DOHH2 (cell line): ENCODE data around the gene GNAO1.

Experiments
- H3F3A ChIP-seq: fragments of 200-600 bp; sonication (generic), shearing (Covaris generic); 2 replicates; pipeline ENCODE4 v1.6.0; 2016; ENCODE audit warnings: antibody characterized with exemption, mild to moderate bottlenecking; ENCODE audit not compliant: control insufficient read depth, insufficient read depth
- H3K27ac ChIP-seq: fragments of 200-600 bp; sonication (generic); 2 replicates; pipeline ENCODE4 v1.5.1; 2014; ENCODE audit warnings: low read depth, mild to moderate bottlenecking, low read length, moderate library complexity
- H3K27me3 ChIP-seq: fragments of 200-600 bp; sonication (generic); 2 replicates; pipeline ENCODE4 v1.6.1; 2014; ENCODE audit warnings: mild to moderate bottlenecking, low read length, mixed read lengths; ENCODE audit not compliant: control insufficient read depth
- H3K36me3 ChIP-seq: fragments of 200-600 bp; sonication (generic); 2 replicates; pipeline ENCODE4 v1.6.1; 2014; ENCODE audit warnings: mild to moderate bottlenecking, low read length, moderate library complexity, mixed read lengths; ENCODE audit not compliant: control insufficient read depth
- H3K4me1 ChIP-seq: fragments of 200-600 bp; sonication (generic); 2 replicates; pipeline ENCODE4 v1.6.1; 2014; ENCODE audit warnings: mild to moderate bottlenecking, low read length, mixed read lengths; ENCODE audit not compliant: control insufficient read depth
- H3K4me2 ChIP-seq: fragments of 200-600 bp; sonication (generic); 2 replicates; pipeline ENCODE4 v1.6.0; 2014; ENCODE audit warnings: mild to moderate bottlenecking, low read length, moderate library complexity
- H3K4me3 ChIP-seq: fragments of 200-600 bp; sonication (generic); 2 replicates; pipeline ENCODE4 v1.5.1; 2014; ENCODE audit warnings: mild to moderate bottlenecking, low read length, mixed read lengths
- H3K79me2 ChIP-seq: fragments of 200-600 bp; sonication (generic); 2 replicates; pipeline ENCODE4 v1.6.1; 2014; ENCODE audit warnings: mild to moderate bottlenecking, low read length, mixed read lengths; ENCODE audit not compliant: control insufficient read depth
- H3K9me2 ChIP-seq: fragments of 200-600 bp; sonication (generic); replicated peaks from 2 replicates; pipeline ENCODE4 v1.6.1; 2014; ENCODE audit warnings: mild to moderate bottlenecking, low read length, mixed read lengths; ENCODE audit not compliant: control insufficient read depth
- H3K9me3 ChIP-seq: fragments of 200-600 bp; sonication (generic); 2 replicates; pipeline ENCODE4 v1.6.1; 2014; ENCODE audit warnings: antibody characterized with exemption, low read length, mixed read lengths; ENCODE audit not compliant: control insufficient read depth, insufficient read depth
- H4K20me1 ChIP-seq: fragments of 200-600 bp; sonication (generic); 2 replicates; pipeline ENCODE4 v1.6.0; 2014; ENCODE audit warnings: low read depth, mild to moderate bottlenecking, antibody characterized with exemption, low read length, moderate library complexity; ENCODE audit not compliant: control insufficient read depth, insufficient read depth
- EZH2phosphoT487 ChIP-seq: fragments of 200-600 bp; sonication (generic); IDR thresholded peaks from 2 replicates; pipeline ENCODE4 v1.6.1; 2017; ENCODE audit warnings: borderline replicate concordance, mild to moderate bottlenecking, antibody characterized with exemption, low read length, moderate library complexity, mixed read lengths
- TF ChIP-seq, protein P1 (sequence below): fragments of 200-600 bp; sonication (generic); IDR thresholded peaks from one replicate; pipeline ENCODE4 v1.5.1; 2014; ENCODE audit warnings: antibody characterized with exemption, mild to moderate bottlenecking, low read depth, low read length; ENCODE audit not compliant: poor library complexity, severe bottlenecking

The GNAO1 gene

DNA sequence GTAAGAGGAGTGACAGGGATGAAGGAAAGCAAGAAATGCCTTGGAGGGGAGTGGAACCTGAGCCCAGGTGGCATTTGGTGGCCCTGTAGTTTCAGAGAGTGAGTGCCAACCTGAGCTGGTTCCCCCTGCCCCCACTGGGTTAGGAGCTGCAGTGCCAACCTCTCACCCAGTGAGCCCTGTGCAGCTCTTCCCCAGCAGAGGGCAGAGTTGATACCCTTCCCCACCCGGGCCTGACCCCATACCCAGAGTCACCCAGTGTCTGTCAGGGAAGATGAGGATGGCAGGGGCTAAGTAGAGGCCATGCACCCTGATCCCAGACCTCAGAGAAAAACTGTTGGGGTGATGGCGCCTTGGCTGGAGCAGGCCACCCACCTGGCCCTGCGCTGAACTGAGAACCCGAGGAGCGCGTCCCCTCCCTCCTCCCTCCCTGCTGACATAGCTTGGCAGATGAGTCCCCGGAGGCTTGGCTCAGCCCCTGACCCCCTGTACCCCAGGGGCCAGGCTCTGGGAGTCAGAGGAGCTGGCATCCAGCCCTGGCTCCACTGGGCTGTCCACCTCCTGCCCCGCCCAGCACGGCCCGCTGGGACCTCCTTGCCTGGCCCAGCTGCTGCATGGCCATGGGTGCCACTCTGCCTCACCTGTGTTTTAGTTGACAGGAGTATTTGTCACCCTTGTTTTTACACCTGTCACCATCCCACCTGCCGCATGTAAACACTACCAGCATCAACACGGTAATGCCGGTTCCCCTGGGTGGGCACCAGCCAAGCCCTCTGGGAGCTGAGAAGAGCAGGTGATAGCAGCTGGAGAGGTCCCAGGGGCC, 120.1 kb downstream of the GNAO1 start:
- no peaks in the 10 kb centered on the region for H3K9me3 ChIP-seq
- no peak for TF ChIP-seq EZH2phosphoT487
- TF ChIP-seq, protein P1, sequence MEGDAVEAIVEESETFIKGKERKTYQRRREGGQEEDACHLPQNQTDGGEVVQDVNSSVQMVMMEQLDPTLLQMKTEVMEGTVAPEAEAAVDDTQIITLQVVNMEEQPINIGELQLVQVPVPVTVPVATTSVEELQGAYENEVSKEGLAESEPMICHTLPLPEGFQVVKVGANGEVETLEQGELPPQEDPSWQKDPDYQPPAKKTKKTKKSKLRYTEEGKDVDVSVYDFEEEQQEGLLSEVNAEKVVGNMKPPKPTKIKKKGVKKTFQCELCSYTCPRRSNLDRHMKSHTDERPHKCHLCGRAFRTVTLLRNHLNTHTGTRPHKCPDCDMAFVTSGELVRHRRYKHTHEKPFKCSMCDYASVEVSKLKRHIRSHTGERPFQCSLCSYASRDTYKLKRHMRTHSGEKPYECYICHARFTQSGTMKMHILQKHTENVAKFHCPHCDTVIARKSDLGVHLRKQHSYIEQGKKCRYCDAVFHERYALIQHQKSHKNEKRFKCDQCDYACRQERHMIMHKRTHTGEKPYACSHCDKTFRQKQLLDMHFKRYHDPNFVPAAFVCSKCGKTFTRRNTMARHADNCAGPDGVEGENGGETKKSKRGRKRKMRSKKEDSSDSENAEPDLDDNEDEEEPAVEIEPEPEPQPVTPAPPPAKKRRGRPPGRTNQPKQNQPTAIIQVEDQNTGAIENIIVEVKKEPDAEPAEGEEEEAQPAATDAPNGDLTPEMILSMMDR = peak; percentile 46
- no peaks in the 10 kb centered on the region for H3K79me2 ChIP-seq
- H3K27me3 ChIP-seq = no peaks in the 10 kb centered on the region
- no peaks in the 10 kb centered on the region for H3F3A ChIP-seq
- no peak overlapping the region for H3K4me3 ChIP-seq
- H3K9me2 ChIP-seq = no peaks in the 10 kb centered on the region
- no peaks in the 10 kb centered on the region for H4K20me1 ChIP-seq
- no peaks in the 10 kb centered on the region for H3K36me3 ChIP-seq
- H3K4me1 ChIP-seq = no peaks in the 10 kb centered on the region
- no peak overlapping the region for H3K27ac ChIP-seq
- H3K4me2 ChIP-seq = no peak overlapping the region

DNA sequence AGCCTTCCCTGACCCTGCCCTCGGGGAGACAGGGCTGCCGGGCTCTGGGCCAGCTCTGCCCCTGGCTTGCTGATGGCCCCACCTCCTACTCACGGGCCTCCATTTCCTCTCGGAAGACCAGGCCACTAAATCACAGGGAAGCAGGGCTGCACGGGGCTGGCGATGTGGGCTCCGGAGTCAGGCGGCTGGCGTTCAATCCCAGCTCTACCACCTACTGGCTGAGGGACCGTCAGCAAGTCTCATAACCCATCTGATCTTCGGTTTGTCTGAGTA, 120.7 kb downstream of the GNAO1 start:
- Histone ChIP-seq H3K36me3 (no peaks in the 10 kb centered on the region), H4K20me1 (no peaks in the 10 kb centered on the region), H3K4me3 (no peak overlapping the region), H3K9me3 (no peaks in the 10 kb centered on the region), H3K4me1 (no peaks in the 10 kb centered on the region), H3K9me2 (no peaks in the 10 kb centered on the region), H3K4me2 (no peak overlapping the region), H3K79me2 (no peaks in the 10 kb centered on the region), H3K27me3 (no peaks in the 10 kb centered on the region), H3K27ac (no peak overlapping the region), H3F3A (no peaks in the 10 kb centered on the region)
- TF ChIP-seq EZH2phosphoT487 = no peak
- TF ChIP-seq, protein P1 = no peak

DNA sequence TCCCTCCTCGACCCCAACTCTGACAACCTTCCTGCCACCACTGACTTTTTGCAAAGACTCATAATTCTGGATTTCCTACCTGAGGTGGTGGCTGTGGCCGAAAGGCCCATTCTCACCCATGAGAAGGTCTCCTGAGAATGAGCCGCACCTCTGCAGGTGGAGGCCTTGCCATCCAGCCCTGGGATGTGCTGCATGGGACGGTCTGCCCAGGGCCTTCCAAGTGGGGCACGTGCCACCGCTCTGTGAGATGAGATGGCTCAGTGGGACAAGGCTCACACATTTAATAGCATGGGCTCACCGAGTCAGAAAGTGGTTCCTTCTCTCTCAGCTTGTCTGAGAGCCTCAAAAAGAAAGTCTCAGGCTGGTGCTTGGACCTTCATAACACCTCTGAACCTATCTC, 121.3 kb downstream of the GNAO1 start:
- no peak overlapping the region for H3K4me3 ChIP-seq
- no peaks in the 10 kb centered on the region for H4K20me1 ChIP-seq
- H3K4me2 ChIP-seq = no peak overlapping the region
- H3K36me3 ChIP-seq = no peaks in the 10 kb centered on the region
- TF ChIP-seq, protein P1 = no peak
- no peaks in the 10 kb centered on the region for H3K4me1 ChIP-seq
- no peaks in the 10 kb centered on the region for H3K79me2 ChIP-seq
- peaks cover 3% of the 10 kb centered on the region for H3K27me3 ChIP-seq
- H3K9me2 ChIP-seq = no peaks in the 10 kb centered on the region
- no peaks in the 10 kb centered on the region for H3F3A ChIP-seq
- no peaks in the 10 kb centered on the region for H3K9me3 ChIP-seq
- no peak overlapping the region for H3K27ac ChIP-seq
